ENCODE measurements around the gene KRT38.

The KRT38 gene

GRCh38 chr17:41392278-41392677 lies 48.5 kb downstream of the KRT38 start:
- TF ChIP-seq FOXP2 (optimal IDR thresholded peaks at IDR 0.05; ENCODE audit: borderline replicate concordance, extremely low read depth, extremely low read length, insufficient read depth) (no peak), TAF1 (IDR thresholded peaks at IDR 0.05; ENCODE audit: borderline replicate concordance, insufficient read depth, low read length) (no peak), REST (IDR thresholded peaks at IDR 0.05; ENCODE audit: insufficient read depth in 1 of 2, low read depth in 2 of 2, low read length in 2 of 2) (no peak), SIN3A (IDR thresholded peaks at IDR 0.05; ENCODE audit: borderline replicate concordance, insufficient read depth, low read length) (no peak), POLR2AphosphoS5 (IDR thresholded peaks at IDR 0.05; ENCODE audit: low read depth, low read length) (no peak)

DNA sequence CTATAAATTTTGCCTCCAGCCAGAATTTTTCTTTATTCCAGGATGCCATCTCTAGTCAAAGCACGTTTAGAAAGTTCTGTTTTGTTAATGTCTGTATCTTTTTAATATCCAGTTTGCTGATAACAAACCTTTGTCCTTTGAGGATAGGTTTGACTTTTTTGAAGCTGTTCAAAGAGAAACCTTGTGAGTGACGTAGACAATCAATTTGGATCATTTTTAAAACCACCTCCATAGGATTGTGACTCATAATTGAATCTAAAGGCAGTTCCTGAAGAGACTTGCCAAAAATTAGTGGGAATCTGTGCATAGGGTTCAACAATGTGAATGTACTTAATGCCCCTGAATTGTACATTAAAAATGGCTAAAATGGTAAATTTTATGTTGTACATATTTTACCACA lies 49.2 kb downstream of the KRT38 start:
- no peak for TF ChIP-seq SIN3A (IDR thresholded peaks at IDR 0.05; ENCODE audit: borderline replicate concordance, insufficient read depth, low read length)
- TF ChIP-seq POLR2AphosphoS5 (IDR thresholded peaks at IDR 0.05; ENCODE audit: low read depth, low read length), result no peak
- no peak for TF ChIP-seq REST (IDR thresholded peaks at IDR 0.05; ENCODE audit: insufficient read depth in 1 of 2, low read depth in 2 of 2, low read length in 2 of 2)
- TF ChIP-seq TAF1 (IDR thresholded peaks at IDR 0.05; ENCODE audit: borderline replicate concordance, insufficient read depth, low read length), result no peak
- TF ChIP-seq FOXP2 (optimal IDR thresholded peaks at IDR 0.05; ENCODE audit: borderline replicate concordance, extremely low read depth, extremely low read length, insufficient read depth), result no peak

DNA sequence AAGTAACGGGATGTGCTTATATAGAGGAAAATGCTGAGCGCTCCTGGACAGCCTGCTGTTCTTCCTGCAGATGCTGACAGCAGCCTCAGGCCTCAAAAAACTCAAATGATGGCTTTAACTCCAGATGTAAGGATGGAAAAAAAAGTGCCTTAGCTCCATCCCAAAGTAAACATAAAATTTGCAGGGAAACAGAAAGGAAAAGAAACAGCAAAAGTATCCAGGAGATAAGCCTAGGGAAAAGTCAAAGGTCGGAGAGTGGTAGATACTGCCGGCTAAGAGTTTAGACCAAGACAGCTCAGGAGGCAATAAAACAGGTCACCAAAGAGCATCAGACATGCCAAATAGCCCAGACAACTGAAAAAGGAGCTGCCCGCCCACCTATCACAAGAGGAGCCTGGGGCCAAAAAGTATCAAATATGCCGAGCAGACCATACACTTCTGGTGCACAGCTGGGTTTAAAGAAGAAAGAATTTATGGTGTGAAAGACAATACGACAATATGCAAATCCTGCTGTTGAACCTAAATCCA lies 50.3 kb downstream of the KRT38 start:
- TF ChIP-seq TAF1 (IDR thresholded peaks at IDR 0.05; ENCODE audit: borderline replicate concordance, insufficient read depth, low read length), result no peak
- no peak for TF ChIP-seq POLR2AphosphoS5 (IDR thresholded peaks at IDR 0.05; ENCODE audit: low read depth, low read length)
- no peak for TF ChIP-seq FOXP2 (optimal IDR thresholded peaks at IDR 0.05; ENCODE audit: borderline replicate concordance, extremely low read depth, extremely low read length, insufficient read depth)
- no peak for TF ChIP-seq SIN3A (IDR thresholded peaks at IDR 0.05; ENCODE audit: borderline replicate concordance, insufficient read depth, low read length)
- TF ChIP-seq REST (IDR thresholded peaks at IDR 0.05; ENCODE audit: insufficient read depth in 1 of 2, low read depth in 2 of 2, low read length in 2 of 2), result no peak

DNA sequence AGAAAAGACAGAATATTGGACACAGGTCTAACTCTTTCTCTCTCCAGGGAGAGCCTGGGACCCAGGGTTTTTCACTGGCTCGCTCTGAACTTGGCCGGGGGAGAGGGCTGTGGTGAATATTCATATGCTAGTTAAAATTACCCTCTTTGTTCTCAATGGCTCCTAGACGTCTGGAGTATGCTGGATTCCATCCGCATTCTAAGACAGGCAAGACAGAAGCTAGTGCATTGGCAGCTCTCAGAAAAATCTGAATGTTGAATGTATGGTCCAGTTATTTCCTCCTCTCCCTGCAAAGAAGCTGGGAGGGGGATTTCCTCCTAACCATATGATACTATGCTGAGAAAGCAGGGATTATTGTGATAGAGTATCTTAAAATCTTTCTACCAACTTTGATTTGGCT lies 53.1 kb downstream of the KRT38 start:
- TF ChIP-seq REST (IDR thresholded peaks at IDR 0.05; ENCODE audit: insufficient read depth in 1 of 2, low read depth in 2 of 2, low read length in 2 of 2), result no peak

- TF ChIP-seq FOXP2 (optimal IDR thresholded peaks at IDR 0.05; ENCODE audit: borderline replicate concordance, extremely low read depth, extremely low read length, insufficient read depth), result no peak
- TF ChIP-seq REST (IDR thresholded peaks at IDR 0.05; ENCODE audit: insufficient read depth in 1 of 2, low read depth in 2 of 2, low read length in 2 of 2), result no peak
- TF ChIP-seq POLR2AphosphoS5 (IDR thresholded peaks at IDR 0.05; ENCODE audit: low read depth, low read length), result no peak
- no peak for TF ChIP-seq SIN3A (IDR thresholded peaks at IDR 0.05; ENCODE audit: borderline replicate concordance, insufficient read depth, low read length)
- no peak for TF ChIP-seq TAF1 (IDR thresholded peaks at IDR 0.05; ENCODE audit: borderline replicate concordance, insufficient read depth, low read length)
These were observed 54.6 kb downstream of the KRT38 start for GRCh38 chr17:41386227-41386626.

All from PFSK-1 (cell line).